Sciatic nerve (tissue), 2 donors: Measurements from ENCODE around the gene ABCA10. TPM values are rescaled to one million over a fixed set of nuclear protein-coding genes. Genes with fewer than 3 reads are reported as not detected.
"Not testable (repeated sequence)": the region's sequence is repeated elsewhere in the genome, so short reads cannot be mapped to it uniquely, and the experiment has no call there.

Experiments
- ATAC-seq: fragments of 200-7000 bp; cut with Tn5 transposase; one replicate; pipeline ENCODE4 v1.9.1; 2020; ENCODE audit warnings: mild to moderate bottlenecking, moderate library complexity
- DNase-seq: peaks from one replicate; pipeline ENCODE4 v3.0.0-alpha.2; 2020; ENCODE audit warnings: low spot score
- intact Hi-C: fragments of 100-400 bp; cut with DNase I; formaldehyde crosslinking; loops from one replicate; pipeline ENCODE4 v1.14.2; 2022
- total RNA-seq: library from RNA; stranded (reverse); fragmentation: NEBNext Ultra II Directional; extraction: Animal tissue kit (Norgen Biotek cat#: 25700); gene quantifications from one replicate; pipeline ENCODE4 v1.2.1, GENCODE V29; 2021
- donor health status: DM: no; HTN: no; CAD: no.
- donor health status: DM: no; HTN: no; CAD: no.

The ABCA10 gene
- total RNA-seq, 1 donor from 2014 or later = 189 TPM

DNA sequence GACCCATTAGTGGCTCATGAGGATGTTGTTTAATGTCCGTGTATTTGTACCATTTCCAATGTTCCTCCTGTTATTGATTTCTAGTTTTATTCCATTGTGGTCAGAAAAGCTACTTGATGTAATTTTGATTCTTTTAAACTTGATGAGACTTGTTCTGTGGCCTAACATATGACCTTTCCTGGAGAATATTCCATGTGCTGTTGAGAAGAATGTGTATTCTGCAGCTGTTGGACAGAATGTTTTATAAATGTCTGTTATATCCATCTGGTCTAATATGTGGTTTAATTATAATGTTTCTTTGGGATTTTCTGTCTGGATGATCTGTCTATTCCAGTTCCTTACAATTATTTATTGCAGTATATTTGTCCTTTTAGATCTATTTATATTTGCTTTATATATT is 2.9 kb upstream of the ABCA10 start:
- ATAC-seq (no peak), DNase-seq (no peak)
- intact Hi-C loops = loop anchor here (5.0 kb wide), 1 partner anchor 459 kb away; no protein-coding TSS in a partner anchor

DNA sequence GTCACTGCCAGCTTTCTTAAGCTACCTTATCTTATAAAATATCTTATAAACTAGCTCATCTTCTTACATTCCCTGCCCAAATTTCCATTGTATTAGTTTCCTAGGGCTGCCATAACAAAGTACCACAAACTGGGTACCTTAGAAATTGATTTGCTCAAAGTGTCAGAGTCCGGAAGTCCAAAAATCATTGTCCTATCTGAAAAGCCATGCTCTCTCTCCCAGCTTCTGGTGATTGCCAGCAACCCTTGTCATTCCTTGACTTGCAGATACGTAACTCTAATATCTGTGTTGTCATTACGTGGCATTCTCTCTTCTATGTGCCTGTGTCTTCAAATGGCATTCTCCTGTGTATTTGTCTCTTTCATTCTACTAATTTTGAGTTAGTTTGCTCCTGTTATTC is 2.3 kb upstream of the ABCA10 start:
- ATAC-seq = no peak
- no peak for DNase-seq
- intact Hi-C loops = loop anchor here (5.0 kb wide), 1 partner anchor 459 kb away; no protein-coding TSS in a partner anchor

DNA sequence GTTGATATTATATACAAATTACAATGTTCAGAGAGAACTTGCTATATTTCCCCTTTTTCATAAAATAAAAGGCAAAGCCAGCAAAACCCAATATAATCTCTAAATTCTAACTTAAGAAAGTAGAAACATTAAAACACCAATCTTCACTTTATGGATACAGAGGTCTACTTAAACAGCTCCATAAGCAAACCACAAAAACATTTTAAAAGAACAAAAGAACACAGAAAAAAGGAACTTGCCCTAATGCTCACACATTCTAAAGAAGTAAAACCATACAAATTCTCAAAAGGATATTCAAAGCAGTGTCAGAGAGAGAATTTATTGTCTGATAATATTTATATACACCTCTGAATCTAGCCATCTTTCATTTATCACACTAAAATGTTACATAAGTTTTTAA is 606 bp downstream of the ABCA10 start:
- DNase-seq (no peak), ATAC-seq (no peak)
- intact Hi-C loops = no loop called here

DNA sequence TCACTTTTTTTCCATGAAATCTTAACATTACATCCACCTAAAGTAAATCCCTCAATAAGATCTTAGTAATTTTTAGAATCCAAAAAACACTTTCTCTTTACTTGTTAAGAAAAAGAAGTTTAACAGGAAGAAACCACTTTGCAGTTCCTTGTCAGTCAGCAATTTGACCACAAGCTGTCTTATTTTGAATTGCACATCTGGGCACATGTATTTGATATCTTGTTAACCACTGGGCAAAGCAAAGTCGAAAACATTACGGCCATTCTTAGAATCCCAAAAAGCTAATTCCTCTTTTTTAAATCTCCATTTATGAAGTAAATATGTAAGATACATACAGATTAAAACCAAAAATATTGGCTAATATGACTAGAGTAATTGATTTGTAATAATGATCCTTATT is 1.1 kb downstream of the ABCA10 start:
- DNase-seq = no peak
- peak; percentile 46 for ATAC-seq
- intact Hi-C loops = no loop called here

DNA sequence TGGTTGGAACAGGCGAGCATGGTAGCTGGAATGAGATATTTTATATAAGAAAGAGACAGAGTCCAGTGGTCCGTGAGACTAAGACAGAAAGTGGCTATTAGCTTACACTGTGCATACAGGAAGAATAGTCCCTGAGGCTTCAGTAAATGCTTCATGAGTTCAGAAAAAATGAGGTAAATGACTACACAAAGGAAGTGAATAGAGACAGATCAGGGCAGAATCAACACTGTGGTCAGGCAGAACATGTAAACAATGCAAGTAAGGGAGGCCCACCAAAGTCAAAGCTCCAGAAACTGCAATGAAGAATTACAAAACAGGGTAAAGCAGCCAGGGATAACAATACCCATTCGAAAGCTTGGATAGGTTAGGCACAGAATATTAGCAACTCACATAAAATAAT is 4.8 kb downstream of the ABCA10 start:
- ATAC-seq = peak; percentile 41
- intact Hi-C loops = no loop called here
- no peak for DNase-seq

DNA sequence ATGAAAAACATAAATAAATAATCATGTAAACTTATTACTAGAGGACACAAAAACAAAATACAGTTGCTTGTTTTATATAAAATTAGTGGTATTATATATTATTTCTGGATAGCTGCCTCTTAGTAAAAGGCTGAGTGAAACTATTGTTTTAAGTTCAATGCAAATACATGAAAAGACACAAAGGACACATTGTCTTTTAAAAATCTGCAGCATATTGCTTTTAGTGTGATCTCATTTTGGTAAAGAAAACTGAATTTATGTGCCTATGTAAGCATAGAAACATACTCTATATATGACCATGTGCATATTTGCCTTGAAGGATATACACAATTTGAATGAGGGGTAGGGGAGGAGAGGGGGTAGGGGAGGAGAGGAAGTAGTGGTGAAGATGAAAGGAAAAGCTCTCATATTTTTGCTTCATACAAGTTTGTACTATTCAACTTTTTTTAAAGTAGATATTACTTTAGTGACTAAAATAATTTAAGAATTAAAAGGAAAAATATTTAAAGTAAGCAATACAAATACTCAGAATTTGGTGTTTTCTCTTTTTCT is 5.8 kb downstream of the ABCA10 start:
- DNase-seq (no peak), ATAC-seq (no peak)
- intact Hi-C loops = no loop called here

DNA sequence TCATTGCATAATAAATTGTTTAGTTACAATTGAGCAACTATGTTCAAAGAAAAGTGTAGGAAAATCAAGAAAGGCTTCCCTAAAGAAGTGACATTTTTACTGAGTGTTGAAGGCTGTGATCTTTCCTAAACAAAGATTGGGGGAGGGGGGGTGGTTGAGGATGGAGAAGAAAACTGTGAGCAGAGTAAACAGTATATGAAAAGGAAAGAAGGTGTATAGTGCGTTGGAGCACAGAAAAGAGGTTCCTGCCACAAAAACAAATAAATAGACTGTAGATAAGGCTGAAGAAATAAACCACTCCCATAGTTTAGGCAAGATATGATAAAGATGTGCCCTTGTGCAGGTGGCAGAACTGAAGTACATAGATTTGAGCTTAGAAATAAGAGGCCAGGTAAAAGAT is 8.5 kb downstream of the ABCA10 start:
- intact Hi-C loops = no loop called here
- ATAC-seq = no peak
- no peak for DNase-seq

DNA sequence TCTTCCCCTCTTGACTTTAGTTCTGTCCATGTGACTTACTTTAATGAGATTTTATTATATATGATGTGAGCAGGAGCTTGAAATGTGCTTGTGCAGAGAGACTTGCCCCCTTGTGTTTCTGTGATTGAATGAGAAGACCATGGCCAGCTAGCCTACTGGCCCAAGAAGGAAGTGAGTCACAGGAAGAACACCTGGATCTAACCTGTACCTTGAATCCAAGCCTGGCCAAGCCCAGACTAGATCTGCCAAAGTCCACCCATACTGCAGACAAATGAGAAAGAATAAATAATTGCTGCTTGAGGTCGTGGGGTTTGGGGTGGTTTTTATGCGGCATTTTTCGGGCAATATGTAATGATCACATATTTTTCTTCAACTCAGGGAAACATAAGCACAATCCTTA is 9.6 kb downstream of the ABCA10 start:
- ATAC-seq = no peak
- no peak for DNase-seq
- intact Hi-C loops = no loop called here

DNA sequence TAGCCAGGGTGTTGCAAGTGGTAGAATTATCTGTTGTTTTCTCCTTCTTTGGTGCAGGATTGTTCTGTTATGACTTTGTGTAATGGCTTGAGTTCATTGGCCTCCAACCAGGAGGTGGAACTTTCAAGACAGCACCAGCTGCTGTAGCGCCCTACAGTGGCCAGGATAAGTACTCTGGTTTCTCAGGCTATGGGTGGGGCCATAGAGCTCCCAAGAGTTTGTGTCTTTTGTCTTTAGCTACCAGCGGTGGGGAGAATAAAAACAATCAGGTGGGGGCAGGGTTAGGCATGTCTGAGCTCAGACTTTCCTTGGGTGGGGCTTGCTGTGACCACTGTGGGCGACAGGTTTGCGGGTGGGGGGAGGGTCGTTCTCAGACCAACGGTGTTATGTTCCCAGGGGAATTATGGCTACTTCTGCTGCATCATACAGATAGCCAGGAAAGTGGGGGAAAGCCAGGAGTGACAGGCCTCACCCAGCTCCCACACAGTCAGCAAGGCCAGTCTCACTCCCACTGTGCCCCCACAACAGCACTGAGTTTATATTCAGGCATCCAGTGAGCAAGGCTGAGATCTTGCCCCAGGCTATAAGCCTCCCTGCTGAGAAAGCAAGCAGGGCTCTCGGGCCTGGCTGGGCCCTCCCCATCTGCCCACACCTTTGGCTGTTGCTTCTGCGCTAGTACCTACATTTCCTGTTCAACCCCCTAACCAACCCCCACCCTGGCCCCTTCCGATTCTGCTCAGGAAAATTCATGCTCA is 15.4 kb downstream of the ABCA10 start:
- no peak for DNase-seq
- ATAC-seq = peak; percentile 55
- intact Hi-C loops = no loop called here

DNA sequence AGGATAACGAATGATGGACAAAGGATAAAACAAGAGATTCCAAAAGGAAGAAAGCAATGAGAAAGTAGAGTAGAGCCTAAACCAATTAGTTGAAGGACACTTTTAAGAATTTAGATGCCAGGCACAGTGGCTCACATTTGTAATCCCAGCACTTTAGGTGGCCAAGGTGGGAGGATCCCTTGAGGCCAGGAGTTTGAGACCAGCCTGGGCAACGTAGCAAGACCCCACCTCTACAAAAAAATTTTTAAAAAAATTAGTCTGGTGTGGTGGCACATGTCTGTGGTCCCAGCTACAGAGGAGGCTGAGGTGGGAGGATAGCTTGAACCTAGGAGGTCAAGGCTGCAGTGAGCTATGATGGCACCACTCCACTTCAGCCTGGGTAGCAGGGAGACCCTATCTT is 20.0 kb downstream of the ABCA10 start:
- intact Hi-C loops = no loop called here
- ATAC-seq = no peak
- no peak for DNase-seq

DNA sequence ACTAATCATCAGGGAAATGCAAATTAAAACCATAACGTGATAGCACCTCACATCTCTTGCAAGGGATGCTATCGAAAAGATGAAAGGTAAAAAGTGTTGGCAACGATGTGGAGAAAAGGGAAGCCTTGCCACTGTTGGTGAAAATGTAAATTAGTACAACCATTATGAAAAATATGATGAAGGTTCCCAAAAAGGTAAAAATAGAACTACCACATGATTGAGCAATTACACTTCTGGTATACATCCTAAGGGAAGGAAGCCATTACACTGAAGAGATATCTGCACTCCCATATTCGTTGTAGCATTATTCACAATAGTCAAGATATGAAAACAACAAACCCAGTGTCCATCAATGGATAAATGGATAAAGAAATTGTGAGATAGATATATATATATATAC is 21.5 kb downstream of the ABCA10 start:
- DNase-seq (no peak), ATAC-seq (no peak)
- intact Hi-C loops = no loop called here

DNA sequence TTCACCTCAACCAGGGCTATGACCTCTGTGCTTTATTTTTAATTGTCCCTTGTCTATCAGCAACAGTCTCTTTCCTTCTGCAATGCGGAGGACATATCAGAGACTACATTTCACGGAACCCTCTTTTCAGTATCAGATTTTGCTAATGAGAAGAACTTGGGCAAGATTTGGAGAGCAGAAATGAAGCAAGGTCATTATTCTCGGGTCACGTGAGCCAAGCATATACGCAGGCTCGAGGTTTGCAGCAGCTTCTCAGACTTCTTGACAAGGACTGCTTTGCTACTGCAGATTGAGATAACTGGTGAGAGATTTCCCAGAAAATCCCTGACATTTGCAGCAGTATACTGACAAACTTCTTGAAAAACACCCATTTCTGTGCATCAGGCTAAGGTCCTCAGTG is 30.4 kb downstream of the ABCA10 start:
- ATAC-seq (no peak), DNase-seq (no peak)
- intact Hi-C loops = no loop called here

DNA sequence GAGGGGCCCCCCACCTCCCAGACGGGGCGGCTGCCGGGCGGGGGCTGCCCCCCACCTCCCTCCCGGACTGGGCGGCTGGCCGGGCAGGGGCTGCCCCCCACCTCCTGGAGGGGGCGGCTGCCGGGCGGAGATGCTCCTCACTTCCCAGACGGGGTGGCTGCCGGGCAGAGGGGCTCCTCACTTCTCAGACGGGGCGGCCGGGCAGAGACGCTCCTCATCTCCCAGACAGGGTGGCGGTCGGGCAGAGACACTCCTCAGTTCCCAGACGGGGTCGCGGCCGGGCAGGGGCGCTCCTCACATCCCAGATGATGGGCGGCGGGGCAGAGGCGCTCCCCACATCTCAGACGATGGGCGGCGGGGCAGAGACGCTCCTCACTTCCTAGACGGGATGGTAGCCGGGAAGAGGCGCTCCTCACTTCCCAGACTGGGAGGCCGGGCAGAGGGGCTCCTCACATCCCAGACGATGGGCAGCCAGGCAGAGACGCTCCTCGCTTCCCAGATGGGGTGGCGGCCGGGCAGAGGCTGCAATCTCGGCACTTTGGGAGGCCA is 32.4 kb downstream of the ABCA10 start:
- intact Hi-C loops, ATAC-seq, DNase-seq: not testable (repeated sequence)

DNA sequence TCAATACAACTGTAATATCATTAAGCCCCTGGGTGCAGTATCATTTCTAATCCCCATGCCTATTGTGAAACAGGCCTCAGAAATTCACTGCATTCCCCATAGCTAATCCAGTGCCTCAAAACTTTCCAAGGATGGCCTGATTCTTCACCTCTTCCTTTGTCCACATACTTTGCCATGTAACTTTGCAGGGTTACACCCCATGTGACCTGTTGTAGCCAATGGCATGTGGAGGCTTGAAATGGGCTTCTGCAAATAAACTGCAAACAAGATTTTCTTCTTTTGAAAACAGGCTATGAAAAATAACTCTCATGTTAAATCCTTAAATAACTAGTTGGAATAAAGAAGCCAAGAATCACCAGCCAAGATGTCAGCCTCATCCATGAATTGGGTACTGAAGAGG is 35.9 kb downstream of the ABCA10 start:
- ATAC-seq (peak; percentile 22), DNase-seq (no peak)
- intact Hi-C loops = no loop called here

DNA sequence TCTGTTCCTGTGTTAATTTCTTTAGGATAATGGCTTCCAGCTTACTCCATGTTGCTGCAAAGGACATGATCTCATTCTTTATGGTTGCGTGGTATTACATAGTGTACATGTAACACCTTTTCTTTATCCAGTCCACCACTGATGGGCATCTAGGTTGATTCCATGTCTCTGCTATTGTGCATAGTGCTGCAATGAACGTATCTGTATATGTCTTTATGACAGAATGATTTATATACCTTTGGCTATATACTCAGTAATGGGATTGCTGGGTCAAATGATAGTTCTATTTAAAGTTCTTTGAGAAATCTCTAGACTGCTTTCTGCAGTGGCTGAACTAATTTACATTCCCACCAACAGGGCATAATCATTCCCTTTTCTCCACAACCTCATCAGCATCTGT is 39.8 kb downstream of the ABCA10 start:
- intact Hi-C loops = no loop called here

DNA sequence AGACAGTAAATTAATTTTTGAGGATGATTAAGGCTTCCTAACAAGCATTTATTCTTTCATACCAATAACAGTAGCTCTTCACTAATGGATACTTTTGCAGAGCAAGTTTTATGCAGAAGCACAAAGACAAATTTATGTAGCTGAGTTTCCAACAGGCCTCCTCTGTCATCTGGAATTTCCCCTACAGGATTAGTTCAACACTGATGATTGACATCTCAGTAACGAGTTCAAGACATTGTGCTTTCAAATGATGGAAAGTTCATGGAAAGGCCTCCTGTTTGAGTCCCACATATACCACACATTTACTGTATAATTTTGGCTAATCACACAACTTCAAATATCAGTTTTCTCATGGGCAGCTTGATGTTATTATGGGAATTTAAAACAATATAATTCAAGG is 40.6 kb downstream of the ABCA10 start:
- intact Hi-C loops = no loop called here

More for the DNA sequence above, 39.8 kb downstream of the ABCA10 start:
- no peak for DNase-seq
- no peak for ATAC-seq

DNA sequence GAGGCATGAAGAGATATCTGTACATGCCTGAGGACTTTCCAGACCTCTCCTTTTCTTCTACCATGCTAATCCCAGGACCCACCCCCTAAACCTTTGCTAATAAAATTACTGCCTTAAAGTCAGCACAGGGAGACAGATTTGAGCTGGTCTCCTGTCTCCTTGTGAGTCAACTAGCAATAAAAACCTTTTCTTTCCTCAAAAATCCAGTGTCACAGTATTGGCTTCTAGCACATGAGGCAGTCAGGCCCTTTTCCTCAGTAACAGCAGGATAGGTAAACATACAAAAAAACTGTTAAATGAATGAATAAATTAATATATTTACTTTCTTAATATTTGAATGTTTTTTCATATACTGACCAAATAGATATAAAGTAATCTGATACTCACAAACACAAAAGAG is 41.3 kb downstream of the ABCA10 start:
- ATAC-seq (no peak), DNase-seq (no peak)
- intact Hi-C loops = no loop called here

More for the DNA sequence above, 40.6 kb downstream of the ABCA10 start:
- DNase-seq (no peak), ATAC-seq (no peak)

DNA sequence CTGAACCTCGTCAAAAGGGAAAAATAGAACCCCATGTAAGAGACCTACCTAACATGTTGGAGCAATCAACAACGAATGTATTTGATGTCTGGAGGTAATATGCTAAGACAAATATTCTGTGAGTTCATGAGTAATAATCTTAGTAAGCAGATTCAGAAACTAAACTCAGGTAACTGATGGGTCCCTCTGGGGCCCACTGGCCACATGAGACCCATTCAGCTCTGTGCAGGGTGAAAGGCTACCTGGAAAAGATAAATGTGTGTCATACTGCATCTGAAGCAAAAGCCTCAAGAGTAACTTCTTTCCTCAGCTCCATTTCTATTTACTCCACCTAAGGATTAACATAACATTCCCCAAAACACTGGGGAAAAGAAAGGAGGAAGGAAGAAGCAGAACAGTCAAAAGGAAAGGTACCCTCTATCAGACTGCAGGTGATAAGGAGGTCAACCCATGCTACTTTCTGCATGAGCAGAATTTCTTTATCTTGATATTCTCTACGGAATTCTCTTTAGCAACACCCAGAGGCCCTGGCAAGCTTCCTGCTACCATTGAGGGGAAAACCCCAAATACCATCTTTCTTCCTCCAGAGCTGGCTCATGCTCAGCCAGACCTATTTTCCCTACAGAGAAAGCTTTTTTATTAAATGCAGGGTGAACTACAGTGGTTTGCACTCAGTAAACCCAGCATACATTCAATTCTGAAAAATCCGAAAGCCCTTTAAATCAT is 49.2 kb downstream of the ABCA10 start:
- DNase-seq (peak; percentile 59), ATAC-seq (no peak)
- intact Hi-C loops = no loop called here

DNA sequence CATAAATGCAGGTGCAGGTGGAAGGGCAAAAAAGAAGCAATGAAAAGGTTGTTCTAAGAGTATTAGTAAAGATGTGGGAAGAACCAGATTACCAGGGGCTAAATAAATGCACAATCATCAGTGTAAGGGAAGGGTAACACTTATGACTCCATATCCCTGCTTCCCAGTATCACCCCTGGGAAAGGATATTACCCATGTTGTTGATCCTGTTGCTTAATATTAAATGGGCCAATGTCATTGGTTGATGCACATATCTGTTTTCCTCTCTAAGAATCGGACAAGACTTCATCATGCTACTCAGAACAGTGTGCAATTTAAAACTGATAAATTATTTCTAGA is 52.2 kb downstream of the ABCA10 start:
- intact Hi-C loops = no loop called here
- ATAC-seq (no peak), DNase-seq (no peak)
